B cell (primary cell): Measurements from ENCODE around the gene TMEM138. TPM values are rescaled to one million over a fixed set of nuclear protein-coding genes. Genes with fewer than 3 reads are reported as not detected.
A peak's percentile ranks its signal among the peaks of the same experiment; 100 is the strongest.

Source experiments
- ATAC-seq: fragments of 200-7000 bp; cut with Tn5 transposase; one replicate; pipeline ENCODE4 v1.10.0; 2021; ENCODE audit warnings: low read depth, mild to moderate bottlenecking, moderate number of reproducible peaks, moderate library complexity
- CTCF ChIA-PET: fragments of 350-600 bp; sonication (Branson Sonifier 250); formaldehyde crosslinking; loops from one replicate; lab custom pipeline; 2021; ENCODE audit warnings: antibody characterized with exemption, inconsistent platforms; lab: Charles Lee
- POLR2A ChIA-PET: fragments of 350-600 bp; sonication (Branson Sonifier 250); formaldehyde crosslinking; loops from one replicate; lab custom pipeline; 2021; ENCODE audit warnings: antibody characterized with exemption; lab: Charles Lee
- DNase-seq: peaks from one replicate; pipeline ENCODE4 v3.0.0; 2013
- H2AFZ ChIP-seq: 2 replicates; pipeline ENCODE4 v1.6.1; 2012; ENCODE audit warnings: mild to moderate bottlenecking, low read depth, low read length; ENCODE audit not compliant: insufficient read depth, poor library complexity, severe bottlenecking
- H3K27ac ChIP-seq, 2 donors: 1 replicate in 1 of 2; 2 replicates in 1 of 2; pipeline ENCODE4 v1.5.1; 2012 to 2013; ENCODE audit warnings: low read length in 2 of 2, mild to moderate bottlenecking in 2 of 2, moderate library complexity in 1 of 2
- H3K27me3 ChIP-seq, 4 experiments: fragments of 200-600 bp in 1 of 4; sonication (generic) in 1 of 4; replicated peaks in 1 of 4; 1 replicate in 2 of 4; 2 replicates in 2 of 4; pipeline versions ENCODE4 v1.6.1 to v1.7.0; 2013 to 2016; ENCODE audit warnings: low read length in 3 of 4, mild to moderate bottlenecking in 2 of 4, mixed read lengths in 1 of 4, moderate library complexity in 1 of 4; ENCODE audit not compliant: insufficient read depth in 4 of 4, control insufficient read depth in 3 of 4; ENCODE audit errors: control extremely low read depth in 1 of 4
- H3K36me3 ChIP-seq, 2 experiments: replicated peaks in 1 of 2; 1 replicate in 1 of 2; 2 replicates in 1 of 2; pipeline versions ENCODE4 v1.6.1 to v1.7.1; 2013; ENCODE audit warnings: low read length in 1 of 2; ENCODE audit not compliant: insufficient read depth in 2 of 2, control insufficient read depth in 1 of 2; ENCODE audit errors: control extremely low read depth in 1 of 2, extremely low read depth in 1 of 2
- H3K4me1 ChIP-seq, 2 donors: fragments of 200-600 bp in 1 of 2; sonication (generic) in 1 of 2; 1 replicate in 1 of 2; 2 replicates in 1 of 2; pipeline versions ENCODE4 v1.5.1 to v1.6.1; 2013 to 2017; ENCODE audit warnings: low read length in 2 of 2; ENCODE audit not compliant: control insufficient read depth in 2 of 2, insufficient read depth in 2 of 2
- H3K4me2 ChIP-seq: replicated peaks from 2 replicates; pipeline ENCODE3; 2012; ENCODE audit warnings: mild to moderate bottlenecking, low read depth, low read length; ENCODE audit not compliant: poor library complexity, severe bottlenecking
- H3K4me3 ChIP-seq, 5 experiments: fragments of 200-600 bp in 1 of 5; sonication (generic) in 1 of 5; 1 replicate in 3 of 5; 2 replicates in 2 of 5; pipeline versions ENCODE4 v1.5.1 to v1.7.0; 2011 to 2016; ENCODE audit warnings: low read length in 4 of 5, mild to moderate bottlenecking in 4 of 5, low read depth in 2 of 5, control low read depth in 1 of 5, moderate library complexity in 1 of 5; ENCODE audit not compliant: insufficient read depth in 1 of 5; ENCODE audit errors: control extremely low read depth in 1 of 5, extremely low read depth in 1 of 5
- H3K79me2 ChIP-seq: fragments of 200-600 bp; sonication (generic); one replicate; pipeline ENCODE4 v1.6.0; 2016; ENCODE audit warnings: low read length; ENCODE audit not compliant: control insufficient read depth, insufficient read depth
- H3K9ac ChIP-seq: fragments of 200-600 bp; sonication (generic); 2 replicates; pipeline ENCODE4 v1.6.1; 2017; ENCODE audit warnings: mild to moderate bottlenecking, low read length, moderate library complexity
- H3K9me3 ChIP-seq, 3 donors: one replicate each; pipeline versions ENCODE4 v1.6.1 to v1.7.1; 2013; ENCODE audit warnings: low read length in 2 of 3; ENCODE audit not compliant: control insufficient read depth in 2 of 3, insufficient read depth in 1 of 3; ENCODE audit errors: control extremely low read depth in 1 of 3
- H4K20me1 ChIP-seq: 2 replicates; pipeline ENCODE4 v1.6.0; 2012; ENCODE audit warnings: mild to moderate bottlenecking, low read length; ENCODE audit not compliant: insufficient read depth, control insufficient read depth, poor library complexity, severe bottlenecking
- H3K27ac Mint-ChIP-seq: one replicate; pipeline ENCODE4 v1.8.0; 2021; ENCODE audit warnings: mixed read lengths
- H3K27me3 Mint-ChIP-seq: one replicate; pipeline ENCODE4 v1.8.0; 2021; ENCODE audit warnings: mixed read lengths
- H3K4me1 Mint-ChIP-seq: one replicate; pipeline ENCODE4 v1.8.0; 2021; ENCODE audit warnings: mixed read lengths
- H3K4me3 Mint-ChIP-seq: one replicate; pipeline ENCODE4 v1.8.0; 2021; ENCODE audit warnings: mixed read lengths
- H3K9me3 Mint-ChIP-seq: one replicate; pipeline ENCODE4 v1.8.0; 2022; ENCODE audit warnings: mixed read lengths; ENCODE audit not compliant: insufficient read depth
- EZH2 ChIP-seq: IDR thresholded peaks from 2 replicates; pipeline ENCODE4 v1.6.1; 2012; ENCODE audit warnings: borderline replicate concordance, low read depth, mild to moderate bottlenecking, moderate library complexity, low read length; ENCODE audit not compliant: insufficient read depth, poor library complexity, severe bottlenecking
- WGBS: methylation state at CpG from one replicate; pipeline ENCODE4 v1.1.5; 2013; ENCODE audit warnings: missing lambda C conversion rate; ENCODE audit not compliant: insufficient coverage; 5-methylcytosine and 5-hydroxymethylcytosine counted together
- intact Hi-C: fragments of 100-400 bp; cut with micrococcal nuclease; formaldehyde crosslinking; loops from one replicate; pipeline ENCODE4 v1.10.0; 2022
- polyA plus RNA-seq: library from polyadenylated mRNA; depleted of rRNA; stranded (reverse); fragments of >200 nt; gene quantifications from 2 replicates; pipeline ENCODE4 v1.2.3, GENCODE V29; 2012
- total RNA-seq, 2 donors: library from RNA; stranded (reverse); fragments of 120-200 nt in 1 of 2; gene quantifications; 1 replicate in 1 of 2; 2 replicates in 1 of 2; pipeline versions ENCODE4 v1.2.3 to v1.2.4, GENCODE V29; 2013 to 2022
- TF ChIP-seq, protein P1 (sequence below): fragments of 200-600 bp; IDR thresholded peaks from one replicate; pipeline ENCODE4 v1.8.0; 2022; ENCODE audit warnings: antibody characterized with exemption, mild to moderate bottlenecking

The TMEM138 gene
- total and polyA plus RNA-seq, 2 donors (not counting 1 experiment from before 2014, with no cell fraction given): 66.6 to 84.3 TPM

DNA sequence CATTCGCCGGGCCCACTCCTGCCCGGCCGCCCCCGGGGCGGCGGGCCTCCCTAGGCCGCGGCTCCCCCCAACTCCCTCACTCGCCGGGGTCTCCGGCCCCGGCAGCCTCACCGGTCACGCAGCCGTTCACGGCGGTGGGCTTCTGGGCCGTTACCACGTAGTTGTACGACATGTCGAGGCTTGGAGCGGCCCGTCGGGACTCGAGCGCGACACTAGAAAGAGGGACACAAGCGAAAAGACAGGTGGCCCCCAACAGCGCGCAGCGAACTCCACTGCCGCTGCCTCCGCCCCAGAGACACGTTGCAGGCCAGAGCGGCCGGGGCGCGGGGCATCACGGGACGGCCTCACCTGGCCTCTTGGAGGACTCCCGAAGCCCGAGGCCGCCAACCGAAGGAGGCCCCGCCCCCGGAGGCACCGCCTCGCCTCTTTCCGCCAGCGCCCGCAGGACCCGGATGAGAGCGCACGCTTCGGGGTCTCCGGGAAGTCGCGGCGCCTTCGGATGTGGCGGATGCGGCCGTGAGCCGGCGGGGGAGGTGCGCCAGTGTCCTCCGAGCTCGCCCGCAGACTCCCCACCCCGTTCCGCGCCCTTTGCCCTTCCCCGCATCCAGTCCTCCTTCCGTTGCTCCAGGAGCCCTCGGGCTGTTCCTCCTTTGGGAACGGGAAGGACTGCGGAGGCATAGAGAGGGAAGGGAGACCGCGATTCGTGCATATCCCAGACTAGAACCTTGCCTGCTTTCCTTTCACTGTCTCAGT, 29.2 kb upstream of the TMEM138 start, which contains the start of the genes DDB1 and TKFC:
DDB1 (minus strand) TSS at position 309 of the 753 bp plus-strand sequence; CDS start at position 172, 137 bp downstream.
TKFC (plus strand) TSS at position 432 of the 753 bp plus-strand sequence. CDS start 1,501 bp downstream, outside the sequence.
- no peak for TF ChIP-seq EZH2
- TF ChIP-seq, protein P1, sequence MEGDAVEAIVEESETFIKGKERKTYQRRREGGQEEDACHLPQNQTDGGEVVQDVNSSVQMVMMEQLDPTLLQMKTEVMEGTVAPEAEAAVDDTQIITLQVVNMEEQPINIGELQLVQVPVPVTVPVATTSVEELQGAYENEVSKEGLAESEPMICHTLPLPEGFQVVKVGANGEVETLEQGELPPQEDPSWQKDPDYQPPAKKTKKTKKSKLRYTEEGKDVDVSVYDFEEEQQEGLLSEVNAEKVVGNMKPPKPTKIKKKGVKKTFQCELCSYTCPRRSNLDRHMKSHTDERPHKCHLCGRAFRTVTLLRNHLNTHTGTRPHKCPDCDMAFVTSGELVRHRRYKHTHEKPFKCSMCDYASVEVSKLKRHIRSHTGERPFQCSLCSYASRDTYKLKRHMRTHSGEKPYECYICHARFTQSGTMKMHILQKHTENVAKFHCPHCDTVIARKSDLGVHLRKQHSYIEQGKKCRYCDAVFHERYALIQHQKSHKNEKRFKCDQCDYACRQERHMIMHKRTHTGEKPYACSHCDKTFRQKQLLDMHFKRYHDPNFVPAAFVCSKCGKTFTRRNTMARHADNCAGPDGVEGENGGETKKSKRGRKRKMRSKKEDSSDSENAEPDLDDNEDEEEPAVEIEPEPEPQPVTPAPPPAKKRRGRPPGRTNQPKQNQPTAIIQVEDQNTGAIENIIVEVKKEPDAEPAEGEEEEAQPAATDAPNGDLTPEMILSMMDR: no peak
- Histone ChIP-seq H3K79me2 (peaks cover 56% of the 10 kb centered on the region), H3K36me3 (peaks cover 8 to 15% of the 10 kb centered on the region in 2 experiments), H3K9me3 (no peaks in the 10 kb centered on the region), H3K4me1 (peaks cover 30 to 35% of the 10 kb centered on the region in 2 donors), H3K4me3 (peak within 1 kb of the TSS; percentile 75 to 97 (median 84)), H3K4me2 (peak within 1 kb of the TSS; percentile 88), H3K9ac (peak within 1 kb of the TSS; percentile 82), H3K27ac (peak within 1 kb of the TSS; percentile 76 to 88), H2AFZ (peak within 1 kb of the TSS; percentile 86), H4K20me1 (peaks cover 29% of the 10 kb centered on the region), H3K27me3 (no peaks in the 10 kb centered on the region)
- peak; percentile 93 for ATAC-seq
- peak within 1 kb of the TSS; percentile 97 for H3K27ac Mint-ChIP-seq
- peak within 1 kb of the TSS; percentile 98 for H3K4me3 Mint-ChIP-seq
- ChIA-PET POLR2A (interaction anchor here (0.8 to 2.1 kb wide), 6 partner anchors 24 to 97 kb away, joined by 3 to 12 read pairs (median 4); partner anchors contain the start of genes CPSF7, CYB561A3, SDHAF2 and TMEM138), CTCF (interaction anchor here (0.9 to 11.2 kb wide), 6 partner anchors 13 to 97 kb away, joined by 3 to 649 read pairs (median 10); partner anchors contain the start of genes CPSF7, CYB561A3, SDHAF2 and TMEM138)
- intact Hi-C loops: loop anchor here (1.0 to 5.0 kb wide), 3 partner anchors 97 to 491 kb away; partner anchors contain the start of genes CCDC86, SDHAF2 and VPS37C
- H3K4me1 Mint-ChIP-seq: peaks cover 62% of the 10 kb centered on the region
- H3K27me3 Mint-ChIP-seq: no peaks in the 10 kb centered on the region
- DNase-seq: peak; percentile 91
- H3K9me3 Mint-ChIP-seq: no peaks in the 10 kb centered on the region
- under 1% methylated on average over 71 of the region's 81 CpGs for WGBS
